GM12864 (cell line): ENCODE results near the gene SYT12.
"Not testable (repeated sequence)": the region's sequence is repeated elsewhere in the genome, so short reads cannot be mapped to it uniquely, and the experiment has no call there.

Source experiments
- DNase-seq: peaks from one replicate; pipeline ENCODE4 v3.0.0-alpha.2; 2011; ENCODE audit warnings: low read depth
- H3K4me3 ChIP-seq: 2 replicates; pipeline ENCODE4 v1.5.1; 2011; ENCODE audit warnings: mild to moderate bottlenecking, low read depth, low read length, control low read depth
- CTCF ChIP-seq: IDR thresholded peaks from 2 replicates; pipeline ENCODE4 v1.5.1; 2011; ENCODE audit warnings: low read depth, mild to moderate bottlenecking, moderate library complexity, low read length, control low read depth, inconsistent platforms; ENCODE audit errors: missing control alignments

SYT12 gene

DNA sequence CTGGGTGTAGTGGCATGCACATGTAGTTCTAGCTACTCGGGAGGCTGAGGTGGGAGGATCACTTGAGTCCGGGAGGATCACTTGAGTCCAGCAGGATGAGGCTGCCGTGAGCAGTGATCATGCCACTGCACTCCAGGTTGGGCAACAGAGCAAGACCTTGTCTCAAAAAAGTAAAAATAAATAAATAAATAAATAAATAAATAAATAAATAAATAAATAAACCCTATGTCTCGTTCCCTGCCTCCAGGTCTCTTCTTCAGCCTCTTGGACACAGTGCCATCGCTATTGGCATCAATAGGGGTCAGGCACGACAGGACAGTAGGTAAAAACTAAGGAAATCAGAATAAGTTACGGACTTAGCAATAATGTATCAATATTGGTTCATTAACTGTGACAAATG lies 23.4 kb upstream of the SYT12 start:
- no peak overlapping the region for H3K4me3 ChIP-seq
- DNase-seq: no peak
- no peak for TF ChIP-seq CTCF

DNA sequence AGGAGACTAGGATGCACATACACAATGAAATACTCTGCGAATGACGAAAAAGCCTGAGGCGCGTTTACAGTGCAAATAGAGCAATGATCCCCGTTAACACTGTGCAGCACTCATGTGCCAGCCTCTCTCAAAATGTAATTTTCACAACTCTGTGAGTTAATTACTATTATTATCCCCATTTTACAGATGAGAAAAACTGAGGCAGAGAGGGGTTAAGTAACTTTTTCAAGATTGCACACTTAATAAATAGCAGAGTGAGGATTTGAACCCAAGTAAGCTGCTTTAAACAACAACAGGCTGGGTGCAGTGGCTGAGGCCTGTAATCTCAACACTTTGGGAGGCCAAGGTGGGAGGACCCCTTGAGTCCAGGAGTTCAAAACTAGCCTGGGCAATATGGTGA lies 21.6 kb upstream of the SYT12 start:
- H3K4me3 ChIP-seq: no peak overlapping the region
- DNase-seq: no peak
- no peak for TF ChIP-seq CTCF

DNA sequence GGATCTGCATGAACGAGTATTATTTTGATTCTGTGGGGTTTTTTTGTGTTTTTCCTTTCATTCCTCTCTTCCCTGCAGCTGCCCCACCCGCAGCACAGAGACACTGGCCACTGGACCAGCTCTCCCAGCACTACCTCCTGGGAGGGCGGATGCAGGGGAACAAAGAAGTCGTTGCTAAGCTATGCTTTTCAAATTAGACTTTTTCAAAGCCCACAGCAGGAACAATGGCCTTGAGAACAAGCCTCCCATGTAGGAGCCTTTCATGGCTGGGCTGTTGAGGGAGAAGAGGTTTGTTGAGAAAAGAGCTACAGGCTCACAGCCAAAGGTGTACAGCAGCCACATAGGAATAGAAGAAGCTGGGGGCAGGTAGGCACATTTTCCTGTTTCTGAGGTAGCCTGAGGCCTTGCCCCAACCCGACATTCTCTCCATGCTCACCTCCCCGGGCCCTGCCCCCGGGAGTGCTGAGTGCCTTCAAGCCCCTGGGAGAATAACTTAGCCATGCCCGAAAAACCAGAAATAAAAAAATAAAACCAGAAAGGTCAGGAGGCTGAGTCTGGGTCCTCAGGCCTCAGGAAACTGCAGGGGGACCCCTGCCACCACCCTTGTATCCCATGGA lies 20.5 kb upstream of the SYT12 start:
- no peak for DNase-seq

DNA sequence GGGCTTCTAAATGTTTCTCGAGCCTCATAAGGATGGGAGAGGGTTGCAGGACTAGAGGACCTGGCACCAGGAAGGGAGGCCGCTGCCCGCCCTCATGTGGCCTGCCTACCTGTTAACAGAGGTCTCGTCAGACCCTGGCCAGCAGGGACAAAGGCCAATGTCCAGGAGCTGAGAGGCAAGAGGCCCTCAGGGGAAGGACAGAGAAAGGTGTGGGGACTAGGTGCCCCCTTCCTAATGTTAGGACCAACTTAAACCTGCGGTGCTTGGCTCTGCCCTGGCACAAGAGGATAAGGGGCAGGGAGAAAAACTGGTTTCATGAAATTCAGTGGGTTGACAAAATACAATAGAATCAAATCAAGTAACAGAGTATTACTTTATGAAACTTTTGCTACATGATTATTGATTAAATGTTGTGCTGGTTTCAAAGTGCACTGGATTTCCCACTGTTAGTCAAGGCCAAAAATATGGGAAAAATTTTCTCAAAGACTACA lies 20.0 kb upstream of the SYT12 start:
- no peak for DNase-seq
- TF ChIP-seq CTCF: no peak
- H3K4me3 ChIP-seq: no peak overlapping the region

More for the DNA sequence above, 20.5 kb upstream of the SYT12 start:
- no peak for TF ChIP-seq CTCF
- H3K4me3 ChIP-seq: no peak overlapping the region

GRCh38 chr11:67005200-67005599 lies 17.7 kb upstream of the SYT12 start:
- H3K4me3 ChIP-seq, DNase-seq: not testable (repeated sequence)

DNA sequence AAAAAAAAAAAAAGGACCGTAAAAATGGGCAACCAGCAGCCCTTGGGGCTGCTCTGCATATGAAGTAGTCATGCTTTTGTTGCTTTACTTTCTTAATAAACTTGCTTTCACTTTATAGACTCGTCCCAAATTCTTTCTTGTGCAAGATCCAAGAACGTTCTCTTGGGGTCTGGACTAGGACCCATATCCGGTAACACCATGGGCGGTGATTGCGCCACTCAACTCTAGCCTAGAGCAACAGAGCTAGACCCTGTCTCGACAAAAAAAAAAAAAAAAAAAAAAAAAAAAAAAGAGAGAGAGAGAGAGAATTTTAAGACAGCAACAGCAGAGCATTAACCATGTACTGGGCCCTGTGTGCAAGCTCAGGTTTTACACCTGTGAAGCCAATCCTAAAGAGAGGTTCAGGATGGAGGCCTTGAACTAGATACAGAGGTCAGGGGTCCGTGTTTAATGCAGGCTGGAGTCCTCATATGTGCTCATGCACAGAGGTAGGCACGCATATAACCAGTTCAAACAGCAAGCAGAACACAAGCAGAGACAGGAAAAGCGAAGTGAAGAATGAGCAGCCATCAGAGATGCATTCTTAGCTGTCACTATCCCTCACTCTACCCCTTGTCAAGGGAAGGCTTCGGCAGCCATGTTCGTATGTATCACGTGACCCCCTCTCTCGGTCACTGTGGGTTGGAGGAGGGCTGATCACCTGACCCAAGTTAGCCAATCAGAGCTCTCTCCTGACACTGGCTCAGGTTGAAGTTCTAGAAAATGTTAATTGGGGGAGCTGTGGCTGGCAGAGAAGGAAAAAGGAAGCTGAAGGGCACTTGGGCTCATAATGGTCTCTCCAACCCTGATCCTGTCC lies 16.7 kb upstream of the SYT12 start:
- no peak for DNase-seq
- no peak overlapping the region for H3K4me3 ChIP-seq
- TF ChIP-seq CTCF: no peak

DNA sequence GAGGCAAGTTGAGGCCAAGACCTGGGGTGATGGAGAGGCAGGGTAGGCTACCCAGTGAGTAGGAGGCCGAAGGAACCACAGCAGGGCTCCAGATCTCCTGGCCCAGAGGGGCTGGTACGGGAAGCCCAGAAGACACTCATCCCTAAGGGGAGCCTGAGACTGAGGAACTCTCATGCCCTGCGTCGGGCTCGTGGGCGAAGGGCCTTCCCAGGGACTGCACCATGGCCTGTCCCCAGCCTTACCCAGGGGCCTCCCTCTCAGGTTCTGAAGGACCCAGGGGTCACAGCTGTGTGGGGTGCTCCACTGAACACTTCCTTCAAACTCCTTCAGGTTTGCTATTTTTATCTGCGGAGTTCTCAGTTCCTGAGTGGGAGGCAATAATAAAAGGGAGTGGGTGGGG lies 15.8 kb upstream of the SYT12 start:
- TF ChIP-seq CTCF: no peak
- DNase-seq: no peak
- H3K4me3 ChIP-seq: no peak overlapping the region
